HepG2 (cell line): ENCODE measurements around the gene SLC25A44. TPM values are rescaled to one million over a fixed set of nuclear protein-coding genes. Genes with fewer than 3 reads are reported as not detected.

ENCODE experiments used
- ELF4 ChIP-seq: sonication (generic); formaldehyde crosslinking; IDR thresholded peaks from 2 replicates; pipeline ENCODE4 v1.5.0; 2020; ENCODE audit warnings: missing genetic modification reagents, mild to moderate bottlenecking, moderate library complexity, borderline replicate concordance
- ERF ChIP-seq: IDR thresholded peaks from 2 replicates; pipeline ENCODE4 v1.6.1; 2018; ENCODE audit warnings: missing biosample characterization, missing genetic modification reagents
- HDAC1 ChIP-seq: sonication (generic); formaldehyde crosslinking; IDR thresholded peaks from 2 replicates; pipeline ENCODE4 v1.5.1; 2020; ENCODE audit warnings: mild to moderate bottlenecking, missing genetic modification reagents
- MATR3 ChIP-seq: sonication (generic); formaldehyde crosslinking; IDR thresholded peaks from 2 replicates; pipeline ENCODE4 v1.4.0; 2020; ENCODE audit warnings: missing genetic modification reagents
- NFATC3 ChIP-seq: sonication (generic); formaldehyde crosslinking; IDR thresholded peaks from 2 replicates; pipeline ENCODE4 v1.5.1; 2020; ENCODE audit warnings: mild to moderate bottlenecking, missing genetic modification reagents
- NFE2L1 ChIP-seq: sonication (generic); formaldehyde crosslinking; IDR thresholded peaks from 2 replicates; pipeline ENCODE4 v1.4.0; 2020; ENCODE audit warnings: missing genetic modification reagents, mild to moderate bottlenecking, borderline replicate concordance
- SMYD3 ChIP-seq: sonication (generic); formaldehyde crosslinking; IDR thresholded peaks from 2 replicates; pipeline ENCODE4 v1.8.1; 2023; ENCODE audit warnings: mild to moderate bottlenecking, missing genetic modification reagents
- ZFP37 ChIP-seq: sonication (generic); formaldehyde crosslinking; IDR thresholded peaks from 2 replicates; pipeline ENCODE4 v1.4.0; 2020; ENCODE audit warnings: missing genetic modification reagents, borderline replicate concordance
- ZNF354B ChIP-seq: sonication (generic); formaldehyde crosslinking; IDR thresholded peaks from 2 replicates; pipeline ENCODE4 v1.8.0; 2022; ENCODE audit warnings: mild to moderate bottlenecking, missing genetic modification reagents
- ZNF629 ChIP-seq: sonication (generic); formaldehyde crosslinking; conservative IDR thresholded peaks from 2 replicates; pipeline ENCODE4 v1.5.0; 2020; ENCODE audit warnings: missing genetic modification reagents
- polyA plus RNA-seq, 8 experiments: library from polyadenylated mRNA; depleted of rRNA in 3 of 8; stranded (reverse) in 7 of 8; unstranded in 1 of 8; fragments of >200 nt; fragmentation: Illumina TruSeq in 4 of 8; extraction: Trizol in 4 of 8; gene quantifications; 2 replicates each; pipeline versions ENCODE4 v1.2.1 to v1.2.3, GENCODE V29; 2011 to 2016; ENCODE audit warnings: low read depth in 4 of 8, missing spikeins in 1 of 8, mixed read lengths in 1 of 8; ENCODE audit not compliant: insufficient read depth in 1 of 8
- total RNA-seq, 5 experiments: library from RNA; depleted of rRNA; stranded (reverse); fragments of >200 nt; fragmentation: Illumina TruSeq; extraction: Trizol; gene quantifications; 2 replicates each; pipeline ENCODE4 v1.2.3, GENCODE V29; 2016; ENCODE audit warnings: low read depth in 1 of 5
- TF ChIP-seq, protein P1 (sequence below), 2 experiments: fragments of 450-650 bp in 1 of 2; sonication (generic) in 1 of 2; formaldehyde crosslinking in 1 of 2; IDR thresholded peaks; 2 replicates each; pipeline versions ENCODE4 v1.6.1 to v1.8.0; 2016 to 2022; ENCODE audit warnings: antibody characterized with exemption in 1 of 2, mild to moderate bottlenecking in 1 of 2, missing genetic modification reagents in 1 of 2
- TF ChIP-seq, protein P2 (sequence below): sonication (generic); formaldehyde crosslinking; IDR thresholded peaks from 2 replicates; pipeline ENCODE4 v1.5.1; 2020; ENCODE audit warnings: missing genetic modification reagents, mild to moderate bottlenecking, borderline replicate concordance
- TF ChIP-seq, protein P3 (sequence below): sonication (generic); formaldehyde crosslinking; IDR thresholded peaks from 2 replicates; pipeline ENCODE4 v1.8.0; 2022; ENCODE audit warnings: mild to moderate bottlenecking, missing genetic modification reagents, moderate library complexity
- TF ChIP-seq, protein P4 (sequence below): sonication (generic); formaldehyde crosslinking; IDR thresholded peaks from 2 replicates; pipeline ENCODE4 v1.5.1; 2020; ENCODE audit warnings: mild to moderate bottlenecking, missing genetic modification reagents, moderate library complexity
- TF ChIP-seq, protein P5 (sequence below): IDR thresholded peaks from 2 replicates; pipeline ENCODE4 v1.6.1; 2016; ENCODE audit warnings: mild to moderate bottlenecking

Gene SLC25A44
- total and polyA plus RNA-seq, 2 of the 13 experiments (the other 11 are each of a cell fraction or from before 2014, with no cell fraction given), result 10.7 to 13.4 TPM

DNA sequence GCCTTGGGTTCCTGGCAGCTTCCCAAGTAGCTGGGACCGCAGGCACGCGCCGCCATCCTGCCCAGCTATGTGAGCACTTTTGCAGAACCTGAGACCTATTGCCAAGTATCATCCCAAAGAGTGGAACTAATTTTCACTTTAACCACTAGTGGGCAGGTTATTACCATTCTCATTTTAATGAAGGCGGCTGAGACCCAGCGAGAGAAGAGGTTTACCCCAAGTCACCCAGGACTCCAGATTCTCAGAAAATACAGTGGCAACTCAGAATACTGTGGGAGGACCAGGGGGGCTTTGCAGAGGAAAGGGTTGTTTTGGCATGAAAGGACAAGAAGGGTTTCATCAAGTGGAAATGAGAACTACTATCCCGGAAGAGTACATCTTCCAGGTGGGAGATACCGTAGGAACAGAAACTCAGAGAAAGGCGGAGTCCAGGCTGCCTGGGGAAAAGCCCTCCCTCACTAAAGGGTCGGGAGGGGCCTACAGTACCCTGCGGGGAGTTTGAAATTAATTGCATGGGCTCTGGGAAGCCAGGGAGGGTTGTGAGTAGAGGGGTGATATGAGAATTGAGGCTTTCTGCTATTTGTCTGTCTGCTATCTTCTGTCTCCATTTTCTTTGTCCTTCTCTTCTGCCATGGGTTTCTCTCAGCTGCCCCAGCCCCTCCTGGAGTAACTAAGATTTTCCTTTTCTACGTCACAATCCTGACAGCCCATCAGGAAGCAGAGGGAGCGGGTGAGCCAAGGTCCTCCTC, 47.7 kb upstream of the SLC25A44 start (continued):
- TF ChIP-seq, protein P1, sequence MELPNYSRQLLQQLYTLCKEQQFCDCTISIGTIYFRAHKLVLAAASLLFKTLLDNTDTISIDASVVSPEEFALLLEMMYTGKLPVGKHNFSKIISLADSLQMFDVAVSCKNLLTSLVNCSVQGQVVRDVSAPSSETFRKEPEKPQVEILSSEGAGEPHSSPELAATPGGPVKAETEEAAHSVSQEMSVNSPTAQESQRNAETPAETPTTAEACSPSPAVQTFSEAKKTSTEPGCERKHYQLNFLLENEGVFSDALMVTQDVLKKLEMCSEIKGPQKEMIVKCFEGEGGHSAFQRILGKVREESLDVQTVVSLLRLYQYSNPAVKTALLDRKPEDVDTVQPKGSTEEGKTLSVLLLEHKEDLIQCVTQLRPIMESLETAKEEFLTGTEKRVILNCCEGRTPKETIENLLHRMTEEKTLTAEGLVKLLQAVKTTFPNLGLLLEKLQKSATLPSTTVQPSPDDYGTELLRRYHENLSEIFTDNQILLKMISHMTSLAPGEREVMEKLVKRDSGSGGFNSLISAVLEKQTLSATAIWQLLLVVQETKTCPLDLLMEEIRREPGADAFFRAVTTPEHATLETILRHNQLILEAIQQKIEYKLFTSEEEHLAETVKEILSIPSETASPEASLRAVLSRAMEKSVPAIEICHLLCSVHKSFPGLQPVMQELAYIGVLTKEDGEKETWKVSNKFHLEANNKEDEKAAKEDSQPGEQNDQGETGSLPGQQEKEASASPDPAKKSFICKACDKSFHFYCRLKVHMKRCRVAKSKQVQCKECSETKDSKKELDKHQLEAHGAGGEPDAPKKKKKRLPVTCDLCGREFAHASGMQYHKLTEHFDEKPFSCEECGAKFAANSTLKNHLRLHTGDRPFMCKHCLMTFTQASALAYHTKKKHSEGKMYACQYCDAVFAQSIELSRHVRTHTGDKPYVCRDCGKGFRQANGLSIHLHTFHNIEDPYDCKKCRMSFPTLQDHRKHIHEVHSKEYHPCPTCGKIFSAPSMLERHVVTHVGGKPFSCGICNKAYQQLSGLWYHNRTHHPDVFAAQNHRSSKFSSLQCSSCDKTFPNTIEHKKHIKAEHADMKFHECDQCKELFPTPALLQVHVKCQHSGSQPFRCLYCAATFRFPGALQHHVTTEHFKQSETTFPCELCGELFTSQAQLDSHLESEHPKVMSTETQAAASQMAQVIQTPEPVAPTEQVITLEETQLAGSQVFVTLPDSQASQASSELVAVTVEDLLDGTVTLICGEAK (IDR thresholded peaks at IDR 0.05), result no peak
- TF ChIP-seq, protein P1 (CRISPR knock-in tag; IDR thresholded peaks at IDR 0.05), result no peak
- TF ChIP-seq, protein P2, sequence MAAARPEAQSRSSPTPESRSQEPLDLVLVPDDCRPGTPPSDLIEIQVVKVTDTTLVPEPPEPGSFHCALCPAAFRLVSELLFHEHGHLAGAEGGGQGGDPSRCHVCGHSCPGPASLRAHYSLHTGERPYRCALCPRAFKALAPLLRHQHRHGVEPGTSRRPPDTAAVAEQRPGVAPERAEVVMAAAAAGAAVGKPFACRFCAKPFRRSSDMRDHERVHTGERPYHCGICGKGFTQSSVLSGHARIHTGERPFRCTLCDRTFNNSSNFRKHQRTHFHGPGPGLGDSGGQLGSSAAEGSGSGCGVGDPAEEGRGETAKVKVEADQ, result no peak
- TF ChIP-seq, protein P3, sequence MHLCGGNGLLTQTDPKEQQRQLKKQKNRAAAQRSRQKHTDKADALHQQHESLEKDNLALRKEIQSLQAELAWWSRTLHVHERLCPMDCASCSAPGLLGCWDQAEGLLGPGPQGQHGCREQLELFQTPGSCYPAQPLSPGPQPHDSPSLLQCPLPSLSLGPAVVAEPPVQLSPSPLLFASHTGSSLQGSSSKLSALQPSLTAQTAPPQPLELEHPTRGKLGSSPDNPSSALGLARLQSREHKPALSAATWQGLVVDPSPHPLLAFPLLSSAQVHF (CRISPR knock-in tag), result no peak
- TF ChIP-seq, protein P4, sequence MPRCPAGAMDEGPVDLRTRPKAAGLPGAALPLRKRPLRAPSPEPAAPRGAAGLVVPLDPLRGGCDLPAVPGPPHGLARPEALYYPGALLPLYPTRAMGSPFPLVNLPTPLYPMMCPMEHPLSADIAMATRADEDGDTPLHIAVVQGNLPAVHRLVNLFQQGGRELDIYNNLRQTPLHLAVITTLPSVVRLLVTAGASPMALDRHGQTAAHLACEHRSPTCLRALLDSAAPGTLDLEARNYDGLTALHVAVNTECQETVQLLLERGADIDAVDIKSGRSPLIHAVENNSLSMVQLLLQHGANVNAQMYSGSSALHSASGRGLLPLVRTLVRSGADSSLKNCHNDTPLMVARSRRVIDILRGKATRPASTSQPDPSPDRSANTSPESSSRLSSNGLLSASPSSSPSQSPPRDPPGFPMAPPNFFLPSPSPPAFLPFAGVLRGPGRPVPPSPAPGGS (CRISPR knock-in tag), result no peak
- TF ChIP-seq HDAC1, result no peak
- TF ChIP-seq, protein P5, sequence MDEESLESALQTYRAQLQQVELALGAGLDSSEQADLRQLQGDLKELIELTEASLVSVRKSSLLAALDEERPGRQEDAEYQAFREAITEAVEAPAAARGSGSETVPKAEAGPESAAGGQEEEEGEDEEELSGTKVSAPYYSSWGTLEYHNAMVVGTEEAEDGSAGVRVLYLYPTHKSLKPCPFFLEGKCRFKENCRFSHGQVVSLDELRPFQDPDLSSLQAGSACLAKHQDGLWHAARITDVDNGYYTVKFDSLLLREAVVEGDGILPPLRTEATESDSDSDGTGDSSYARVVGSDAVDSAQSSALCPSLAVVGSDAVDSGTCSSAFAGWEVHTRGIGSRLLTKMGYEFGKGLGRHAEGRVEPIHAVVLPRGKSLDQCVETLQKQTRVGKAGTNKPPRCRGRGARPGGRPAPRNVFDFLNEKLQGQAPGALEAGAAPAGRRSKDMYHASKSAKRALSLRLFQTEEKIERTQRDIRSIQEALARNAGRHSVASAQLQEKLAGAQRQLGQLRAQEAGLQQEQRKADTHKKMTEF, result peak; percentile 69
- no peak for TF ChIP-seq ELF4
- no peak for TF ChIP-seq MATR3 (CRISPR knock-in tag)
- no peak for TF ChIP-seq SMYD3
- TF ChIP-seq ZNF354B (CRISPR knock-in tag), result no peak
- TF ChIP-seq NFATC3 (CRISPR knock-in tag), result no peak
- no peak for TF ChIP-seq ZNF629 (CRISPR knock-in tag)
- no peak for TF ChIP-seq NFE2L1
- TF ChIP-seq ZFP37 (CRISPR knock-in tag), result no peak
- TF ChIP-seq ERF, result no peak
